SK-N-SH treated with all-trans-retinoic acid at 6 μM for 48 hours (cell line): ENCODE measurements around the gene EHHADH.

Experiments used
- OSR1 ChIP-seq: fragments of 250-450 bp; sonication (Bioruptor Pico); IDR thresholded peaks from 2 replicates; pipeline ENCODE4 v1.8.0; 2022; ENCODE audit warnings: moderate library complexity, mild to moderate bottlenecking, inconsistent platforms
- PATZ1 ChIP-seq: fragments of 250-450 bp; sonication (Bioruptor Pico); IDR thresholded peaks from 2 replicates; pipeline ENCODE4 v1.8.0; 2020; ENCODE audit warnings: mild to moderate bottlenecking, moderate library complexity, borderline replicate concordance
- ZFP3 ChIP-seq: fragments of 250-450 bp; sonication (Bioruptor Pico); IDR thresholded peaks from 2 replicates; pipeline ENCODE4 v1.5.0; 2020; ENCODE audit warnings: mild to moderate bottlenecking, moderate library complexity
- ZFP30 ChIP-seq: fragments of 450-650 bp; formaldehyde crosslinking; IDR thresholded peaks from 2 replicates; pipeline ENCODE4 v1.5.0; 2022; ENCODE audit warnings: mild to moderate bottlenecking, moderate library complexity
- ZNF70 ChIP-seq: fragments of 450-650 bp; formaldehyde crosslinking; IDR thresholded peaks from 2 replicates; pipeline ENCODE4 v1.5.0; 2020; ENCODE audit warnings: mild to moderate bottlenecking, moderate library complexity

- TF ChIP-seq OSR1 (CRISPR knock-in tag) (no peak), PATZ1 (CRISPR knock-in tag) (no peak), ZFP30 (CRISPR knock-in tag) (no peak), ZNF70 (CRISPR knock-in tag) (no peak), ZFP3 (CRISPR knock-in tag) (no peak)
Measured at GRCh38 chr3:185254799-185255198, 950 bp upstream of the EHHADH start.
